SU-DHL-6 (cell line): ENCODE measurements around the gene GPR35.

Experiments
- H2AFZ ChIP-seq: fragments of 200-600 bp; sonication (generic); 2 replicates; pipeline ENCODE4 v1.6.1; 2014; ENCODE audit warnings: low read depth, mild to moderate bottlenecking, moderate library complexity, mixed read lengths, antibody characterized with exemption, low read length; ENCODE audit not compliant: severe bottlenecking
- H3F3A ChIP-seq: fragments of 200-600 bp; shearing (Covaris generic); 2 replicates; pipeline ENCODE4 v1.6.0; 2016; ENCODE audit warnings: antibody characterized with exemption, mild to moderate bottlenecking; ENCODE audit not compliant: insufficient read depth
- H3K27ac ChIP-seq: fragments of 200-600 bp; sonication (generic); 2 replicates; pipeline ENCODE4 v1.5.1; 2016; ENCODE audit warnings: low read depth, mild to moderate bottlenecking, low read length, moderate library complexity, mixed read lengths
- H3K27me3 ChIP-seq: fragments of 200-600 bp; sonication (generic), shearing (Covaris generic); 2 replicates; pipeline ENCODE4 v1.6.0; 2014; ENCODE audit warnings: mild to moderate bottlenecking, low read length
- H3K36me3 ChIP-seq: fragments of 200-600 bp; sonication (generic); 2 replicates; pipeline ENCODE4 v1.6.1; 2014; ENCODE audit warnings: mild to moderate bottlenecking, low read length, mixed read lengths
- H3K4me2 ChIP-seq: fragments of 300-600, 200-600 bp; shearing (Covaris generic), sonication (generic); 2 replicates; pipeline ENCODE4 v1.6.0; 2014; ENCODE audit warnings: low read length, low read depth, mild to moderate bottlenecking; ENCODE audit not compliant: poor library complexity, severe bottlenecking
- H3K4me3 ChIP-seq: fragments of 200-600 bp; sonication (generic); 2 replicates; pipeline ENCODE4 v1.5.1; 2014; ENCODE audit warnings: antibody characterized with exemption, low read length, mild to moderate bottlenecking, mixed read lengths; ENCODE audit not compliant: insufficient read depth, poor library complexity, severe bottlenecking
- H3K79me2 ChIP-seq: fragments of 200-600 bp; sonication (generic); 2 replicates; pipeline ENCODE4 v1.6.1; 2014; ENCODE audit warnings: mild to moderate bottlenecking, low read length, moderate library complexity; ENCODE audit not compliant: insufficient read depth
- H3K9ac ChIP-seq: fragments of 200-600 bp; sonication (generic); 2 replicates; pipeline ENCODE4 v1.7.0; 2014; ENCODE audit warnings: mild to moderate bottlenecking, low read length
- H3K9me2 ChIP-seq: fragments of 200-600 bp; sonication (generic); replicated peaks from 2 replicates; pipeline ENCODE4 v1.6.1; 2014; ENCODE audit warnings: low read length; ENCODE audit not compliant: insufficient read depth
- H3K9me3 ChIP-seq: fragments of 200-600 bp; sonication (generic); 2 replicates; pipeline ENCODE4 v1.6.1; 2014; ENCODE audit warnings: low read length, mixed read lengths; ENCODE audit not compliant: insufficient read depth
- H4K20me1 ChIP-seq: fragments of 200-600 bp; sonication (generic); 2 replicates; pipeline ENCODE4 v1.6.1; 2014; ENCODE audit warnings: low read depth, mild to moderate bottlenecking, antibody characterized with exemption, low read length, moderate library complexity, mixed read lengths
- CTCF ChIP-seq: fragments of 200-600 bp; sonication (generic); IDR thresholded peaks from one replicate; pipeline ENCODE4 v1.5.1; 2017; ENCODE audit warnings: antibody characterized with exemption, mild to moderate bottlenecking, low read length, moderate library complexity; ENCODE audit not compliant: insufficient read depth, poor library complexity, severe bottlenecking
- EZH2phosphoT487 ChIP-seq: fragments of 200-600 bp; sonication (generic), shearing (Covaris generic); conservative IDR thresholded peaks from 2 replicates; pipeline ENCODE4 v1.6.1; 2018; ENCODE audit warnings: mild to moderate bottlenecking, antibody characterized with exemption, low read length, moderate library complexity, mixed read lengths

The GPR35 gene

GRCh38 chr2:240582781-240583180 is 42.5 kb upstream of the GPR35 start:
- H3K27me3 ChIP-seq = no peaks in the 10 kb centered on the region
- H3F3A ChIP-seq = peaks cover 27% of the 10 kb centered on the region
- no peaks in the 10 kb centered on the region for H3K9me3 ChIP-seq
- no peak overlapping the region for H3K27ac ChIP-seq
- H3K4me3 ChIP-seq = no peak overlapping the region
- no peaks in the 10 kb centered on the region for H3K9me2 ChIP-seq
- H3K79me2 ChIP-seq = peaks cover 53% of the 10 kb centered on the region
- no peaks in the 10 kb centered on the region for H3K36me3 ChIP-seq
- peaks cover 6% of the 10 kb centered on the region; the same call in 1 of the 2 replicates for H4K20me1 ChIP-seq
- no peak overlapping the region for H3K9ac ChIP-seq
- H3K4me2 ChIP-seq = no peak overlapping the region
- H2AFZ ChIP-seq = no peak overlapping the region
- TF ChIP-seq EZH2phosphoT487 = no peak
- no peak for TF ChIP-seq CTCF

GRCh38 chr2:240583774-240584173 is 41.5 kb upstream of the GPR35 start:
- H4K20me1 ChIP-seq = peaks cover 7% of the 10 kb centered on the region; the same call in 1 of the 2 replicates
- H3F3A ChIP-seq = peaks cover 27% of the 10 kb centered on the region
- peaks cover 63% of the 10 kb centered on the region for H3K79me2 ChIP-seq
- H3K36me3 ChIP-seq = no peaks in the 10 kb centered on the region
- H2AFZ ChIP-seq = no peak overlapping the region
- H3K27me3 ChIP-seq = no peaks in the 10 kb centered on the region
- no peaks in the 10 kb centered on the region for H3K9me3 ChIP-seq
- H3K4me3 ChIP-seq = no peak overlapping the region
- peak overlapping the region; percentile 96 for H3K27ac ChIP-seq
- H3K9me2 ChIP-seq = no peaks in the 10 kb centered on the region
- H3K4me2 ChIP-seq = peak overlapping the region; percentile 88
- TF ChIP-seq CTCF (no peak), EZH2phosphoT487 (no peak)
- H3K9ac ChIP-seq = no peak overlapping the region

GRCh38 chr2:240584486-240585031 is 40.7 kb upstream of the GPR35 start:
- Histone ChIP-seq H3K27ac (peak overlapping the region; percentile 96), H3K4me3 (peak overlapping the region; percentile 44), H3K4me2 (peak overlapping the region; percentile 88), H3F3A (peaks cover 27% of the 10 kb centered on the region), H3K36me3 (no peaks in the 10 kb centered on the region), H3K27me3 (no peaks in the 10 kb centered on the region), H3K79me2 (peaks cover 71% of the 10 kb centered on the region), H3K9me3 (no peaks in the 10 kb centered on the region), H4K20me1 (peaks cover 7% of the 10 kb centered on the region; the same call in 1 of the 2 replicates), H2AFZ (no peak overlapping the region), H3K9me2 (no peaks in the 10 kb centered on the region), H3K9ac (peak overlapping the region; percentile 90)
- TF ChIP-seq CTCF (no peak), EZH2phosphoT487 (no peak)
